B cell (primary cell): ENCODE data around the gene TARS1. TPM values are rescaled to one million over a fixed set of nuclear protein-coding genes. Genes with fewer than 3 reads are reported as not detected.
"Not testable (repeated sequence)": the region's sequence is repeated elsewhere in the genome, so short reads cannot be mapped to it uniquely, and the experiment has no call there.

Experiments
- ATAC-seq: fragments of 200-7000 bp; cut with Tn5 transposase; one replicate; pipeline ENCODE4 v1.10.0; 2021; ENCODE audit warnings: low read depth, mild to moderate bottlenecking, moderate number of reproducible peaks, moderate library complexity
- CTCF ChIA-PET: fragments of 350-600 bp; sonication (Branson Sonifier 250); formaldehyde crosslinking; loops from one replicate; lab custom pipeline; 2021; ENCODE audit warnings: antibody characterized with exemption, inconsistent platforms; lab: Charles Lee
- POLR2A ChIA-PET: fragments of 350-600 bp; sonication (Branson Sonifier 250); formaldehyde crosslinking; loops from one replicate; lab custom pipeline; 2021; ENCODE audit warnings: antibody characterized with exemption; lab: Charles Lee
- DNase-seq: peaks from one replicate; pipeline ENCODE4 v3.0.0; 2013
- H2AFZ ChIP-seq: 2 replicates; pipeline ENCODE4 v1.6.1; 2012; ENCODE audit warnings: mild to moderate bottlenecking, low read depth, low read length; ENCODE audit not compliant: insufficient read depth, poor library complexity, severe bottlenecking
- H3K27ac ChIP-seq, 2 donors: 1 replicate in 1 of 2; 2 replicates in 1 of 2; pipeline ENCODE4 v1.5.1; 2012 to 2013; ENCODE audit warnings: low read length in 2 of 2, mild to moderate bottlenecking in 2 of 2, moderate library complexity in 1 of 2
- H3K27me3 ChIP-seq, 4 experiments: fragments of 200-600 bp in 1 of 4; sonication (generic) in 1 of 4; replicated peaks in 1 of 4; 1 replicate in 2 of 4; 2 replicates in 2 of 4; pipeline versions ENCODE4 v1.6.1 to v1.7.0; 2013 to 2016; ENCODE audit warnings: low read length in 3 of 4, mild to moderate bottlenecking in 2 of 4, mixed read lengths in 1 of 4, moderate library complexity in 1 of 4; ENCODE audit not compliant: insufficient read depth in 4 of 4, control insufficient read depth in 3 of 4; ENCODE audit errors: control extremely low read depth in 1 of 4
- H3K36me3 ChIP-seq, 2 experiments: replicated peaks in 1 of 2; 1 replicate in 1 of 2; 2 replicates in 1 of 2; pipeline versions ENCODE4 v1.6.1 to v1.7.1; 2013; ENCODE audit warnings: low read length in 1 of 2; ENCODE audit not compliant: insufficient read depth in 2 of 2, control insufficient read depth in 1 of 2; ENCODE audit errors: control extremely low read depth in 1 of 2, extremely low read depth in 1 of 2
- H3K4me1 ChIP-seq, 2 donors: fragments of 200-600 bp in 1 of 2; sonication (generic) in 1 of 2; 1 replicate in 1 of 2; 2 replicates in 1 of 2; pipeline versions ENCODE4 v1.5.1 to v1.6.1; 2013 to 2017; ENCODE audit warnings: low read length in 2 of 2; ENCODE audit not compliant: control insufficient read depth in 2 of 2, insufficient read depth in 2 of 2
- H3K4me2 ChIP-seq: replicated peaks from 2 replicates; pipeline ENCODE3; 2012; ENCODE audit warnings: mild to moderate bottlenecking, low read depth, low read length; ENCODE audit not compliant: poor library complexity, severe bottlenecking
- H3K4me3 ChIP-seq, 5 experiments: fragments of 200-600 bp in 1 of 5; sonication (generic) in 1 of 5; 1 replicate in 3 of 5; 2 replicates in 2 of 5; pipeline versions ENCODE4 v1.5.1 to v1.7.0; 2011 to 2016; ENCODE audit warnings: low read length in 4 of 5, mild to moderate bottlenecking in 4 of 5, low read depth in 2 of 5, control low read depth in 1 of 5, moderate library complexity in 1 of 5; ENCODE audit not compliant: insufficient read depth in 1 of 5; ENCODE audit errors: control extremely low read depth in 1 of 5, extremely low read depth in 1 of 5
- H3K79me2 ChIP-seq: fragments of 200-600 bp; sonication (generic); one replicate; pipeline ENCODE4 v1.6.0; 2016; ENCODE audit warnings: low read length; ENCODE audit not compliant: control insufficient read depth, insufficient read depth
- H3K9ac ChIP-seq: fragments of 200-600 bp; sonication (generic); 2 replicates; pipeline ENCODE4 v1.6.1; 2017; ENCODE audit warnings: mild to moderate bottlenecking, low read length, moderate library complexity
- H3K9me3 ChIP-seq, 3 donors: one replicate each; pipeline versions ENCODE4 v1.6.1 to v1.7.1; 2013; ENCODE audit warnings: low read length in 2 of 3; ENCODE audit not compliant: control insufficient read depth in 2 of 3, insufficient read depth in 1 of 3; ENCODE audit errors: control extremely low read depth in 1 of 3
- H4K20me1 ChIP-seq: 2 replicates; pipeline ENCODE4 v1.6.0; 2012; ENCODE audit warnings: mild to moderate bottlenecking, low read length; ENCODE audit not compliant: insufficient read depth, control insufficient read depth, poor library complexity, severe bottlenecking
- H3K27ac Mint-ChIP-seq: one replicate; pipeline ENCODE4 v1.8.0; 2021; ENCODE audit warnings: mixed read lengths
- H3K27me3 Mint-ChIP-seq: one replicate; pipeline ENCODE4 v1.8.0; 2021; ENCODE audit warnings: mixed read lengths
- H3K4me1 Mint-ChIP-seq: one replicate; pipeline ENCODE4 v1.8.0; 2021; ENCODE audit warnings: mixed read lengths
- H3K4me3 Mint-ChIP-seq: one replicate; pipeline ENCODE4 v1.8.0; 2021; ENCODE audit warnings: mixed read lengths
- H3K9me3 Mint-ChIP-seq: one replicate; pipeline ENCODE4 v1.8.0; 2022; ENCODE audit warnings: mixed read lengths; ENCODE audit not compliant: insufficient read depth
- CTCF ChIP-seq: fragments of 200-600 bp; IDR thresholded peaks from one replicate; pipeline ENCODE4 v1.8.0; 2022; ENCODE audit warnings: antibody characterized with exemption, mild to moderate bottlenecking
- EZH2 ChIP-seq: IDR thresholded peaks from 2 replicates; pipeline ENCODE4 v1.6.1; 2012; ENCODE audit warnings: borderline replicate concordance, low read depth, mild to moderate bottlenecking, moderate library complexity, low read length; ENCODE audit not compliant: insufficient read depth, poor library complexity, severe bottlenecking
- WGBS: methylation state at CpG from one replicate; pipeline ENCODE4 v1.1.5; 2013; ENCODE audit warnings: missing lambda C conversion rate; ENCODE audit not compliant: insufficient coverage; 5-methylcytosine and 5-hydroxymethylcytosine counted together
- intact Hi-C: fragments of 100-400 bp; cut with micrococcal nuclease; formaldehyde crosslinking; loops from one replicate; pipeline ENCODE4 v1.10.0; 2022
- polyA plus RNA-seq: library from polyadenylated mRNA; depleted of rRNA; stranded (reverse); fragments of >200 nt; gene quantifications from 2 replicates; pipeline ENCODE4 v1.2.3, GENCODE V29; 2012
- total RNA-seq, 2 donors: library from RNA; stranded (reverse); fragments of 120-200 nt in 1 of 2; gene quantifications; 1 replicate in 1 of 2; 2 replicates in 1 of 2; pipeline versions ENCODE4 v1.2.3 to v1.2.4, GENCODE V29; 2013 to 2022

Gene TARS1
- total and polyA plus RNA-seq, 2 donors (not counting 1 experiment from before 2014, with no cell fraction given): 11.0 to 66.0 TPM

GRCh38 chr5:33435893-33436490 is 4.8 kb upstream of the TARS1 start:
- POLR2A ChIA-PET, H3K4me1 Mint-ChIP-seq, H3K27ac Mint-ChIP-seq, H3K9ac ChIP-seq, H3K27ac ChIP-seq, ATAC-seq, H3K9me3 Mint-ChIP-seq, H2AFZ ChIP-seq, H3K27me3 ChIP-seq, H3K36me3 ChIP-seq, H3K4me2 ChIP-seq, H3K4me3 Mint-ChIP-seq, H3K27me3 Mint-ChIP-seq, H4K20me1 ChIP-seq, H3K9me3 ChIP-seq, H3K4me3 ChIP-seq: not testable (repeated sequence)
- peaks cover 17% of the 10 kb centered on the region for H3K79me2 ChIP-seq
- peak; percentile 88 for TF ChIP-seq CTCF
- CTCF ChIA-PET: interaction anchor here (0.6 to 7.4 kb wide), 18 partner anchors 9 to 574 kb away, joined by 3 to 97 read pairs (median 4); partner anchors contain the start of gene RXFP3
- H3K4me1 ChIP-seq: peaks cover 13% of the 10 kb centered on the region in 2 donors
- 8% methylated on average over 2 of the region's 5 CpGs for WGBS
- intact Hi-C loops: loop anchor here (10.0 kb wide), 1 partner anchor 1039 kb away; no protein-coding TSS in a partner anchor
- DNase-seq: peak; percentile 79

GRCh38 chr5:33438996-33439395 is 1.8 kb upstream of the TARS1 start:
- Histone ChIP-seq H3K36me3 (no peaks in the 10 kb centered on the region), H3K9ac (no peak overlapping the region), H3K4me1 (peaks cover 20% of the 10 kb centered on the region in 2 donors), H3K4me2 (peak overlapping the region; percentile 82), H3K79me2 (peaks cover 40% of the 10 kb centered on the region), H4K20me1 (no peaks in the 10 kb centered on the region), H3K4me3 (no peak overlapping the region), H3K9me3 (no peaks in the 10 kb centered on the region), H3K27ac (no peak overlapping the region), H2AFZ (no peak overlapping the region), H3K27me3 (no peaks in the 10 kb centered on the region)
- Mint-ChIP-seq H3K9me3 (no peaks in the 10 kb centered on the region), H3K27me3 (no peaks in the 10 kb centered on the region), H3K4me1 (peaks cover 13% of the 10 kb centered on the region), H3K4me3 (no peak overlapping the region), H3K27ac (no peak overlapping the region)
- intact Hi-C loops: loop anchor here (10.0 kb wide), 1 partner anchor 1036 kb away; no protein-coding TSS in a partner anchor
- POLR2A ChIA-PET: no interaction called here
- ATAC-seq (no peak), DNase-seq (no peak)
- no CpG with 5 or more reads among the region's 6 CpGs for WGBS
- no peak for TF ChIP-seq CTCF
- no peak for TF ChIP-seq EZH2
- CTCF ChIA-PET: interaction anchor here (0.9 to 7.4 kb wide), 4 partner anchors 372 to 1406 kb away, joined by 3 to 97 read pairs (median 5); partner anchors contain the start of gene RXFP3
